Measurements from ENCODE around the gene OGFOD3.
"Not testable (repeated sequence)": the region's sequence is repeated elsewhere in the genome, so short reads cannot be mapped to it uniquely, and the experiment has no call there.

Gene OGFOD3

GRCh38 chr17:82418001-82418986 is at the start of gene OGFOD3, which contains the start of gene HEXD:
Gene OGFOD3 (minus strand): TSS chr17:82418586. CDS start chr17:82418485, 101 bp downstream.
Gene HEXD (plus strand): TSS chr17:82418347. CDS start chr17:82419800, 1,453 bp downstream.
- peak within 1 kb of the TSS; percentile 58 for H3K4me3 ChIP-seq (ENCODE audit: low read length)
- DNase-seq (ENCODE audit: low read depth) = peak; percentile 93
- no peak for TF ChIP-seq CTCF (IDR thresholded peaks at IDR 0.05; ENCODE audit: insufficient read depth, low read depth, low read length, missing control alignments)

GRCh38 chr17:82465023-82465603 is 46.7 kb upstream of the OGFOD3 start:
- no peak for TF ChIP-seq CTCF (IDR thresholded peaks at IDR 0.05; ENCODE audit: insufficient read depth, low read depth, low read length, missing control alignments)
- H3K4me3 ChIP-seq (ENCODE audit: low read length) = no peak overlapping the region
- no peak for DNase-seq (ENCODE audit: low read depth)

GRCh38 chr17:82464567-82464929 is 46.2 kb upstream of the OGFOD3 start:
- TF ChIP-seq CTCF (IDR thresholded peaks at IDR 0.05; ENCODE audit: insufficient read depth, low read depth, low read length, missing control alignments) = no peak
- H3K4me3 ChIP-seq (ENCODE audit: low read length) = no peak overlapping the region
- DNase-seq (ENCODE audit: low read depth) = no peak

GRCh38 chr17:82463925-82464566 is 45.7 kb upstream of the OGFOD3 start:
- DNase-seq (ENCODE audit: low read depth) = no peak
- H3K4me3 ChIP-seq (ENCODE audit: low read length) = no peak overlapping the region

GRCh38 chr17:82463391-82463790 is 45.0 kb upstream of the OGFOD3 start:
- no peak overlapping the region for H3K4me3 ChIP-seq (ENCODE audit: low read length)
- TF ChIP-seq CTCF (IDR thresholded peaks at IDR 0.05; ENCODE audit: insufficient read depth, low read depth, low read length, missing control alignments) = no peak
- DNase-seq (ENCODE audit: low read depth) = no peak

More at GRCh38 chr17:82463925-82464566, 45.7 kb upstream of the OGFOD3 start:
- no peak for TF ChIP-seq CTCF (IDR thresholded peaks at IDR 0.05; ENCODE audit: insufficient read depth, low read depth, low read length, missing control alignments)

GRCh38 chr17:82461827-82462524 is 43.6 kb upstream of the OGFOD3 start:
- TF ChIP-seq CTCF (IDR thresholded peaks at IDR 0.05; ENCODE audit: insufficient read depth, low read depth, low read length, missing control alignments) = no peak
- H3K4me3 ChIP-seq (ENCODE audit: low read length) = no peak overlapping the region
- peak; percentile 35 for DNase-seq (ENCODE audit: low read depth)

GRCh38 chr17:82459936-82460335 is 41.5 kb upstream of the OGFOD3 start:
- DNase-seq (ENCODE audit: low read depth); H3K4me3 ChIP-seq (ENCODE audit: low read length): not testable (repeated sequence)
